ELF-1 (cell line): ENCODE data around the gene ELAVL1.

Experiments
- DNase-seq: peaks from one replicate; pipeline ENCODE4 v3.0.0-alpha.2; 2016; ENCODE audit warnings: low read depth, low spot score

ELAVL1 gene

GRCh38 chr19:7986321-7987113 is 18.9 kb downstream of the ELAVL1 start:
- DNase-seq = no peak

- DNase-seq = no peak
Measured at GRCh38 chr19:7985481-7985911, 19.9 kb downstream of the ELAVL1 start.

- DNase-seq = no peak
Measured at GRCh38 chr19:7983995-7984837, 21.2 kb downstream of the ELAVL1 start.

GRCh38 chr19:7983286-7983950 is 22.0 kb downstream of the ELAVL1 start:
- no peak for DNase-seq

GRCh38 chr19:7982651-7983099 is 22.8 kb downstream of the ELAVL1 start:
- no peak for DNase-seq

- DNase-seq = no peak
Measured at GRCh38 chr19:7982103-7982502, 23.3 kb downstream of the ELAVL1 start.

- DNase-seq = no peak
Measured at GRCh38 chr19:7981661-7982060, 23.8 kb downstream of the ELAVL1 start.

GRCh38 chr19:7981199-7981598 is 24.2 kb downstream of the ELAVL1 start:
- no peak for DNase-seq

- DNase-seq = no peak
Measured at GRCh38 chr19:7980635-7981121, 24.8 kb downstream of the ELAVL1 start.

GRCh38 chr19:7980168-7980567 is 25.3 kb downstream of the ELAVL1 start:
- no peak for DNase-seq

- DNase-seq = no peak
Measured at GRCh38 chr19:7979559-7979958, 25.9 kb downstream of the ELAVL1 start.

GRCh38 chr19:7979011-7979410 is 26.4 kb downstream of the ELAVL1 start:
- DNase-seq = no peak

GRCh38 chr19:7978179-7978825 is 27.1 kb downstream of the ELAVL1 start:
- no peak for DNase-seq

GRCh38 chr19:7977723-7978040 is 27.8 kb downstream of the ELAVL1 start:
- no peak for DNase-seq

- DNase-seq = no peak
Measured at GRCh38 chr19:7977021-7977722, 28.3 kb downstream of the ELAVL1 start.

- no peak for DNase-seq
Measured at GRCh38 chr19:7976461-7976860, 29.0 kb downstream of the ELAVL1 start.

- no peak for DNase-seq
Measured at GRCh38 chr19:7975037-7975436, 30.4 kb downstream of the ELAVL1 start.

- DNase-seq = no peak
Measured at GRCh38 chr19:7973883-7974282, 31.6 kb downstream of the ELAVL1 start.

- no peak for DNase-seq
Measured at GRCh38 chr19:7971553-7972520, 33.6 kb downstream of the ELAVL1 start.
